ENCODE data around the gene TPCN2. TPM values are rescaled to one million over a fixed set of nuclear protein-coding genes. Genes with fewer than 3 reads are reported as not detected.

Gene TPCN2
- polyA plus RNA-seq, 4 donors: 12.9 to 20.8 (median 17.1) TPM

- DNase-seq (ENCODE audit: low read depth in 4 of 4, low spot score in 2 of 4): no peak
These were observed 56.8 kb downstream of the TPCN2 start for GRCh38 chr11:69105461-69106030.

- DNase-seq (ENCODE audit: low read depth in 4 of 4, low spot score in 2 of 4): no peak
These were observed 57.5 kb downstream of the TPCN2 start for GRCh38 chr11:69106031-69106811.

GRCh38 chr11:69107413-69107812, 58.7 kb downstream of the TPCN2 start:
- no peak for DNase-seq (ENCODE audit: low read depth in 4 of 4, low spot score in 2 of 4)

GRCh38 chr11:69108030-69108429, 59.3 kb downstream of the TPCN2 start:
- no peak for DNase-seq (ENCODE audit: low read depth in 4 of 4, low spot score in 2 of 4)

- no peak for DNase-seq (ENCODE audit: low read depth in 4 of 4, low spot score in 2 of 4)
These were observed 59.8 kb downstream of the TPCN2 start for GRCh38 chr11:69108559-69108958.

GRCh38 chr11:69109101-69109500, 60.4 kb downstream of the TPCN2 start:
- DNase-seq (ENCODE audit: low read depth in 4 of 4, low spot score in 2 of 4): no peak

GRCh38 chr11:69110451-69110850, 61.7 kb downstream of the TPCN2 start:
- DNase-seq (ENCODE audit: low read depth in 4 of 4, low spot score in 2 of 4): no peak

- DNase-seq (ENCODE audit: low read depth in 4 of 4, low spot score in 2 of 4): no peak
These were observed 63.2 kb downstream of the TPCN2 start for GRCh38 chr11:69111624-69112542.

GRCh38 chr11:69113226-69113625, 64.5 kb downstream of the TPCN2 start:
- no peak for DNase-seq (ENCODE audit: low read depth in 4 of 4, low spot score in 2 of 4)

- DNase-seq (ENCODE audit: low read depth in 4 of 4, low spot score in 2 of 4): no peak
These were observed 65.1 kb downstream of the TPCN2 start for GRCh38 chr11:69113646-69114340.

- no peak for DNase-seq (ENCODE audit: low read depth in 4 of 4, low spot score in 2 of 4)
These were observed 65.6 kb downstream of the TPCN2 start for GRCh38 chr11:69114362-69114761.

GRCh38 chr11:69114811-69115523, 66.2 kb downstream of the TPCN2 start:
- DNase-seq (ENCODE audit: low read depth in 4 of 4, low spot score in 2 of 4): no peak

- peak in 1 of 4 donors; percentile 40 for DNase-seq (ENCODE audit: low read depth in 4 of 4, low spot score in 2 of 4)
These were observed 67.1 kb downstream of the TPCN2 start for GRCh38 chr11:69115586-69116560.

- no peak for DNase-seq (ENCODE audit: low read depth in 4 of 4, low spot score in 2 of 4)
These were observed 67.9 kb downstream of the TPCN2 start for GRCh38 chr11:69116671-69117070.

GRCh38 chr11:69119190-69119589, 70.5 kb downstream of the TPCN2 start:
- DNase-seq (ENCODE audit: low read depth in 4 of 4, low spot score in 2 of 4): no peak

GRCh38 chr11:69120096-69120875, 71.6 kb downstream of the TPCN2 start:
- DNase-seq (ENCODE audit: low read depth in 4 of 4, low spot score in 2 of 4): no peak

GRCh38 chr11:69121021-69121420, 72.3 kb downstream of the TPCN2 start:
- no peak for DNase-seq (ENCODE audit: low read depth in 4 of 4, low spot score in 2 of 4)

Data from left renal cortex interstitium (tissue), 4 donors.